Uterus (tissue), 4 donors: ENCODE measurements around the gene MSANTD2. TPM values are rescaled to one million over a fixed set of nuclear protein-coding genes. Genes with fewer than 3 reads are reported as not detected.

Source experiments
- DNase-seq, 2 donors: peaks; one replicate each; pipeline ENCODE4 v3.0.0-alpha.2; 2019 to 2020
- H3K27ac ChIP-seq, 2 donors: fragments of 200-600 bp; sonication (generic); 1 replicate in 1 of 2; 2 replicates in 1 of 2; pipeline ENCODE4 v1.5.1; 2016 to 2018
- H3K27me3 ChIP-seq, 2 donors: fragments of 200-600 bp; sonication (generic); one replicate each; pipeline ENCODE4 v1.5.1; 2018 to 2019; ENCODE audit warnings: control low read depth in 1 of 2
- H3K36me3 ChIP-seq, 2 donors: fragments of 200-600 bp; sonication (generic); one replicate each; pipeline ENCODE4 v1.5.1; 2019; ENCODE audit warnings: control low read depth in 1 of 2
- H3K4me1 ChIP-seq, 2 donors: fragments of 200-600 bp; sonication (generic); one replicate each; pipeline ENCODE4 v1.5.1; 2018 to 2019; ENCODE audit warnings: control low read depth in 1 of 2
- H3K4me3 ChIP-seq, 2 donors: fragments of 200-600 bp; sonication (generic); 1 replicate in 1 of 2; 2 replicates in 1 of 2; pipeline ENCODE4 v1.5.1; 2018 to 2019; ENCODE audit warnings: mild to moderate bottlenecking in 1 of 2
- H3K9me3 ChIP-seq, 2 donors: fragments of 200-600 bp; sonication (generic); one replicate each; pipeline ENCODE4 v1.5.1; 2019; ENCODE audit warnings: control low read depth in 1 of 2
- POLR2A ChIP-seq, 2 donors: fragments of 450-650 bp; IDR thresholded peaks; one replicate each; pipeline ENCODE4 v1.6.1; 2016; ENCODE audit warnings: antibody characterized with exemption in 2 of 2, mild to moderate bottlenecking in 1 of 2, moderate library complexity in 1 of 2
- intact Hi-C: fragments of 100-400 bp; cut with DNase I; formaldehyde crosslinking; loops from one replicate; pipeline ENCODE4 v1.15.1; 2023; ENCODE audit warnings: low total_unique reads
- total RNA-seq, 4 donors: library from RNA; depleted of rRNA in 3 of 4; stranded (reverse); fragments of >200 nt in 3 of 4; gene quantifications; one replicate each; pipeline versions ENCODE4 v1.1.0 to v1.2.4, GENCODE V29; 2014 to 2023
- TF ChIP-seq, protein P1 (sequence below), 4 experiments: fragments of 200-600 bp in 2 of 4; fragments of 450-650 bp in 2 of 4; sonication (generic) in 2 of 4; IDR thresholded peaks; one replicate each; pipeline ENCODE4 v1.5.1; 2016 to 2019; ENCODE audit warnings: antibody characterized with exemption in 4 of 4, mild to moderate bottlenecking in 2 of 4, moderate library complexity in 1 of 4
- donor health status: DM: yes; HTN: yes; CAD: no.

MSANTD2 gene
- total RNA-seq, 4 donors from 2014 or later = 5.1 to 36.6 (median 24.5) TPM

DNA sequence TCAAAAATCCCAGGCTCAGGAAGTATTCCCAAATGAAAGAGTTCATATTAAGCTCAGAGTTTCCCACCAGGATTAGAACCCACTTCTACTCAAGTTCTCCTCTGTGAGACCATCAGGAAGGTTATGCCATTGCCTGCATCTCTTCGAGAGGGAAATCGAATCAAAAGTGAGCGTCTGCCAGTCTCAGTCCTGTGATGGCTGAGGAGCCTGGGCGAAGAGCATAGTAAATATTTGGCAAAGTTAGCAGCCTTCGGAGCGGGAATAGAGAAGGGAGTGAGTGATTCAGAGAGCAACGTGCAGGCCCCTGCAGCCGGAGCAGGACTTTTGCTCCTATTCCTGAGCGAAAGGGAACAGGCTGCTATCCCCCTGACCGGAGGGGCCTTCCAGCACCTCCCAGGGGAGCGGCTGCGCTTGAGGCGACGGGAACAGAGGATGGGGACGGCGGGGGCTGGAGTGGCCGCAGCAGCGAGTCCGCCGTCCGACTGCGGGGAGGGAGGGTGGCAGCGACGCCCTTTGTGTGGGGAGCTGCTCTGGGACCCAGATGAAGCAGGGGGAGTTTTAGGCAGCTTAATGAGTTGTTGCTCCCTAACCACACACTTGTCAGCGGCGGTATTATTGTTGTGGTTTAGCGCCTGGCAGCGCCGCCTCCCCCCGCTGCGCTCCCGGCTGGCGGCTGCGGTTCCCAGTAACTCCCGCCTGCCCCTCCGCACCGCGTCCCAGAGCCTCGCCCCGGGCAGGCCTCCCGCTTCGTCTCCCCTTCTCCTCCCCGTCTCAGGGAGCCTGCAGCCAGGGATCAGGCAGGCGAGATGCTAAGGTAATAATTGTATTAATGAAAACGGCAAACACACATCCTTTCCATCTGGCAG lies 82.2 kb downstream of the MSANTD2 start:
- peak in 1 of 2 donors; percentile 27 for DNase-seq
- H3K9me3 ChIP-seq = no peaks in the 10 kb centered on the region
- peak overlapping the region; percentile 30 to 32 for H3K4me3 ChIP-seq
- peaks cover 0 to 12% of the 10 kb centered on the region in 2 donors for H3K4me1 ChIP-seq
- peak overlapping the region; percentile 30 to 52 for H3K27ac ChIP-seq
- intact Hi-C loops = no loop called here
- TF ChIP-seq, protein P1, sequence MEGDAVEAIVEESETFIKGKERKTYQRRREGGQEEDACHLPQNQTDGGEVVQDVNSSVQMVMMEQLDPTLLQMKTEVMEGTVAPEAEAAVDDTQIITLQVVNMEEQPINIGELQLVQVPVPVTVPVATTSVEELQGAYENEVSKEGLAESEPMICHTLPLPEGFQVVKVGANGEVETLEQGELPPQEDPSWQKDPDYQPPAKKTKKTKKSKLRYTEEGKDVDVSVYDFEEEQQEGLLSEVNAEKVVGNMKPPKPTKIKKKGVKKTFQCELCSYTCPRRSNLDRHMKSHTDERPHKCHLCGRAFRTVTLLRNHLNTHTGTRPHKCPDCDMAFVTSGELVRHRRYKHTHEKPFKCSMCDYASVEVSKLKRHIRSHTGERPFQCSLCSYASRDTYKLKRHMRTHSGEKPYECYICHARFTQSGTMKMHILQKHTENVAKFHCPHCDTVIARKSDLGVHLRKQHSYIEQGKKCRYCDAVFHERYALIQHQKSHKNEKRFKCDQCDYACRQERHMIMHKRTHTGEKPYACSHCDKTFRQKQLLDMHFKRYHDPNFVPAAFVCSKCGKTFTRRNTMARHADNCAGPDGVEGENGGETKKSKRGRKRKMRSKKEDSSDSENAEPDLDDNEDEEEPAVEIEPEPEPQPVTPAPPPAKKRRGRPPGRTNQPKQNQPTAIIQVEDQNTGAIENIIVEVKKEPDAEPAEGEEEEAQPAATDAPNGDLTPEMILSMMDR (IDR thresholded peaks at IDR 0.05) = no peak
- TF ChIP-seq POLR2A (IDR thresholded peaks at IDR 0.05) = no peak
- no peaks in the 10 kb centered on the region for H3K36me3 ChIP-seq
- H3K27me3 ChIP-seq = peaks cover 0 to 9% of the 10 kb centered on the region in 2 donors

DNA sequence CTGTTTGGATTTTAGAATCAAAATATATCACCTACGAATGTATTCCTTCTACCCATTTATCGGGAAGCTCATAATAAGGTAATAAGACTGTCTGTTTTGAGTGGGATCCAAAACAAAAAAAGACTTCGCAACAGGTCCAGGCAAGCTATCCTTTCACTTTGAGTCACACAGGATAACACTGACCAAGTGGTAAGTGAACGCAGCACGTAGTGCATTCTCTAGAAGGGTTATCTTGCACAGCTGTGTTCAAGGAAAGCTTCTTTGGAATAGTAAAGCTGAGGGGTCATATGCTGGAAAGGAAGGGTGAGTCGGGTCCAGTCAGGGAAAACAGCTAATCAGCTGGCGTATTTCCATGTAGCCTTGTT lies 82.8 kb downstream of the MSANTD2 start:
- Histone ChIP-seq H3K27ac (peak overlapping the region; percentile 30 to 52), H3K27me3 (peaks cover 0 to 9% of the 10 kb centered on the region in 2 donors), H3K36me3 (no peaks in the 10 kb centered on the region), H3K4me1 (peaks cover 0 to 12% of the 10 kb centered on the region in 2 donors), H3K9me3 (no peaks in the 10 kb centered on the region), H3K4me3 (peak overlapping the region in 1 of 2 donors; percentile 32)
- DNase-seq = no peak
- intact Hi-C loops = no loop called here
- no peak for TF ChIP-seq POLR2A (IDR thresholded peaks at IDR 0.05)
- TF ChIP-seq, protein P1 (IDR thresholded peaks at IDR 0.05) = no peak

DNA sequence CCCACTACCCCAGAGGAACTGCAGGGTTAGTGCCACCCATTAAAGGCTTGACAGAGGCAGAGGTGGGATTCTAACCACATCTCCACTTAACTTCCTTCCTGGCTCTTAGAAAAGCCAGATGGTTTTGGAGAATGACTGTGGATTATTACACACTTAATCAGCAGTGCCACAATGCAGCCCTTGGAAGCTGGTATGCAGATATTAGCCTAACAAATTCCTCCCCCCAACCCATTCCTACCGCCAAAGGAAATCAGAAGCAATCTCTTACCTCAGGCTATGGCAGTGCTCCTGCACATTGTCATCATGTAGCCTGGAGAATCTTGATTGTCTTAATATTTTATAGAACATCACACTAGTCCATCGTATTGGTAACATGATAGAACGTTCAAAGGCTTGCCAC lies 83.6 kb downstream of the MSANTD2 start:
- Histone ChIP-seq H3K36me3 (no peaks in the 10 kb centered on the region), H3K9me3 (no peaks in the 10 kb centered on the region), H3K27ac (no peak overlapping the region), H3K4me3 (no peak overlapping the region), H3K4me1 (peaks cover 0 to 12% of the 10 kb centered on the region in 2 donors), H3K27me3 (peaks cover 0 to 2% of the 10 kb centered on the region in 2 donors)
- TF ChIP-seq, protein P1 (IDR thresholded peaks at IDR 0.05) = no peak
- no peak for TF ChIP-seq POLR2A (IDR thresholded peaks at IDR 0.05)
- DNase-seq = no peak
- intact Hi-C loops = no loop called here

Other genes starting within 250 kb of the MSANTD2 start
- gene OR8A1, start 230.4 kb downstream of the MSANTD2 start, total RNA-seq = not detected
- gene PANX3, start 189.0 kb downstream of the MSANTD2 start, total RNA-seq = not detected
- gene TBRG1, start 177.5 kb downstream of the MSANTD2 start, total RNA-seq = 10 to 100 TPM; 25.4 to 61.0 (median 38.9) TPM
- 1 to 10 TPM in 3 of 4 donors, under 1 TPM in 1; 0.77 to 7.5 (median 5.3) TPM for gene SIAE, start 126.7 kb downstream of the MSANTD2 start, total RNA-seq
- gene SPA17, start 126.5 kb downstream of the MSANTD2 start, total RNA-seq = 1 to 10 TPM in 3 of 4 donors, under 1 TPM in 1; 0.51 to 9.0 (median 2.7) TPM
- 10 to 100 TPM in 1 of 4 donors, under 1 TPM in 1, not detected in 2; 0.62 to 16.4 TPM for gene NRGN, start 60.5 kb downstream of the MSANTD2 start, total RNA-seq
- gene VSIG2, start 48.2 kb downstream of the MSANTD2 start, total RNA-seq = 1 to 10 TPM in 2 of 4 donors, not detected in 2; 1.9 to 2.2 TPM
- 10 to 100 TPM; 18.7 to 91.6 (median 47.7) TPM for gene ESAM, start 38.1 kb downstream of the MSANTD2 start, total RNA-seq
- gene ROBO3, start 65.0 kb upstream of the MSANTD2 start, total RNA-seq = 10 to 100 TPM in 2 of 4 donors, 1 to 10 TPM in 2; 7.1 to 21.8 (median 11.1) TPM
- gene ROBO4, start 97.5 kb upstream of the MSANTD2 start, total RNA-seq = 10 to 100 TPM; 11.2 to 96.6 (median 46.6) TPM
- not detected for gene HEPN1, start 118.8 kb upstream of the MSANTD2 start, total RNA-seq
- gene HEPACAM, start 135.6 kb upstream of the MSANTD2 start, total RNA-seq = not detected
- 1 to 10 TPM in 3 of 4 donors, under 1 TPM in 1; under 0.01 to 3.5 (median 1.7) TPM for gene CCDC15, start 153.8 kb upstream of the MSANTD2 start, total RNA-seq